ENCODE measurements around the gene GMPS. TPM values are rescaled to one million over a fixed set of nuclear protein-coding genes. Genes with fewer than 3 reads are reported as not detected.
A peak's percentile ranks its signal among the peaks of the same experiment; 100 is the strongest.
"Not testable (repeated sequence)": the region's sequence is repeated elsewhere in the genome, so short reads cannot be mapped to it uniquely, and the experiment has no call there.

Gene GMPS
- polyA plus RNA-seq, 3 donors, result 14.3 to 43.4 (median 27.4) TPM

DNA sequence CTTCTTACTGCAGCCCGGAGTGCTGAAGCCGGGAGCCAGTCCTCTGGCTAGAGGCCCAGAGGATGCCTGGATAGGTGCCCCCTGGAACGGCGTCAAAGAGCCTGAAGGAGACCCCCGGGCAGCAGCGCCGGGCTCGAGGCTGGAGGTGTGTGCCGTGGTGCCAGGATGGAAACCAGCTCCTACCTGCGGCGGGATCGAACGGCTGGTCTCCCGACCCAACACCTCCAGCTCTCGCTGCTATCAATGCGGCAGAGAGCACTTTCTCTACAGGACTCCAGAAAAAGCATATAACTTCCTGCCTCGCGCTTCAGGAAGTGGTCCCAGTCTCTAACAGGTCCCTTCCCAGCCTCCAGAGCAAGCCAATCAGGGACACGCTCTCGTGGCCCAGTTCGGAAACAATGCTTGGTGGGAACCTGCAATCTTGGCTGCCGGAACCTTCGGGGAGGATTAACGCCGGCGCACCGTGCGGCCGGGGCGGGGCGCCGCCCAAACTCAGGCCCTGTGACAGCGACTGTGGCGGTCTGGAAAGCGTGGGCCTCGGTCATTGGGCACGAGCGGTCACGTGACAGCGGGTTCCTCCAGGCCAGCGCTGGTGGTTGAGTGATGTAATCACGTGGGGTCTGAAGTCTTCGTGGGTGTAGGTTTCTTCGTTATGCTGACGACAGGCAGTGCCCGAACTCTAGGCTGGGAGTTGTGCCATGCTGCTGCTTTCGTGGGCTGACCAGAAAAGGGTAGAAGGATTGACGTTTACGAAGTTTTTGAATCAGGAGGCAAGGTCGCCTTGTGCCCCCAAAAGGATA, 16.1 kb upstream of the GMPS start, which contains the start of gene SLC33A1:
SLC33A1 (minus strand) TSS at position 287 of the 800 bp plus-strand sequence. CDS start 430 bp downstream, outside the sequence.
- peak within 1 kb of the TSS; percentile 97 to 98 for H3K27ac ChIP-seq (ENCODE audit: low read depth in 1 of 2, low read length in 2 of 2)
- peak; percentile 100 for DNase-seq
- H3K4me2 ChIP-seq (replicated peaks; ENCODE audit: extremely low read depth, low read length, poor library complexity, severe bottlenecking), result peak within 1 kb of the TSS; percentile 94
- Mint-ChIP-seq H3K4me3 (peak within 1 kb of the TSS; percentile 98 to 99), H3K36me3 (peaks cover under 1 to 12% of the 10 kb centered on the region in 2 donors), H3K9me3 (peaks cover 0 to 4% (median 0%) of the 10 kb centered on the region in 7 donors), H3K27me3 (ENCODE audit: low read depth in 3 of 3) (peaks cover 0 to 2% (median 1%) of the 10 kb centered on the region in 3 donors), H3K27ac (peak within 1 kb of the TSS; percentile 99 to 100 (median 100)), H3K4me1 (peaks cover 41% of the 10 kb centered on the region)
- WGBS (ENCODE audit: insufficient coverage), result 0% methylated on average over 49 of the region's 50 CpGs
- peak within 1 kb of the TSS; percentile 94 for H3K9ac ChIP-seq (ENCODE audit: insufficient read depth, low read length, poor library complexity, severe bottlenecking)
- TF ChIP-seq, protein P1, sequence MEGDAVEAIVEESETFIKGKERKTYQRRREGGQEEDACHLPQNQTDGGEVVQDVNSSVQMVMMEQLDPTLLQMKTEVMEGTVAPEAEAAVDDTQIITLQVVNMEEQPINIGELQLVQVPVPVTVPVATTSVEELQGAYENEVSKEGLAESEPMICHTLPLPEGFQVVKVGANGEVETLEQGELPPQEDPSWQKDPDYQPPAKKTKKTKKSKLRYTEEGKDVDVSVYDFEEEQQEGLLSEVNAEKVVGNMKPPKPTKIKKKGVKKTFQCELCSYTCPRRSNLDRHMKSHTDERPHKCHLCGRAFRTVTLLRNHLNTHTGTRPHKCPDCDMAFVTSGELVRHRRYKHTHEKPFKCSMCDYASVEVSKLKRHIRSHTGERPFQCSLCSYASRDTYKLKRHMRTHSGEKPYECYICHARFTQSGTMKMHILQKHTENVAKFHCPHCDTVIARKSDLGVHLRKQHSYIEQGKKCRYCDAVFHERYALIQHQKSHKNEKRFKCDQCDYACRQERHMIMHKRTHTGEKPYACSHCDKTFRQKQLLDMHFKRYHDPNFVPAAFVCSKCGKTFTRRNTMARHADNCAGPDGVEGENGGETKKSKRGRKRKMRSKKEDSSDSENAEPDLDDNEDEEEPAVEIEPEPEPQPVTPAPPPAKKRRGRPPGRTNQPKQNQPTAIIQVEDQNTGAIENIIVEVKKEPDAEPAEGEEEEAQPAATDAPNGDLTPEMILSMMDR (IDR thresholded peaks at IDR 0.05), result no peak
- H2AFZ ChIP-seq (ENCODE audit: insufficient read depth, low read depth, low read length, poor library complexity, severe bottlenecking), result peak within 1 kb of the TSS; percentile 82
- peak within 1 kb of the TSS; percentile 66 to 94 (median 66) for H3K4me3 ChIP-seq (replicated peaks in 1 of 3; ENCODE audit: low read depth in 2 of 3, low read length in 3 of 3)
- H3K4me1 ChIP-seq (ENCODE audit: control insufficient read depth in 1 of 2, insufficient read depth in 2 of 2, low read length in 2 of 2), result peaks cover 37 to 42% of the 10 kb centered on the region in 2 donors
- intact Hi-C loops (cut with micrococcal nuclease), result loop anchor here in 1 of 2 donors (2.0 kb wide), 1 partner anchor 16 kb away; the partner anchor contains the start of gene GMPS
- no peaks in the 10 kb centered on the region for H3K27me3 ChIP-seq (ENCODE audit: control insufficient read depth in 2 of 2, insufficient read depth in 2 of 2, low read length in 2 of 2)
- H3K79me2 ChIP-seq (ENCODE audit: insufficient read depth, low read length), result peaks cover 45% of the 10 kb centered on the region
- H4K20me1 ChIP-seq (ENCODE audit: insufficient read depth, low read length), result peaks cover 25% of the 10 kb centered on the region
- no peaks in the 10 kb centered on the region for H3K36me3 ChIP-seq (replicated peaks in 1 of 2; ENCODE audit: control insufficient read depth in 1 of 2, insufficient read depth in 2 of 2, low read length in 2 of 2)
- no peaks in the 10 kb centered on the region for H3K9me3 ChIP-seq (replicated peaks in 1 of 2; ENCODE audit: control insufficient read depth in 1 of 2, insufficient read depth in 1 of 2, low read length in 2 of 2)

DNA sequence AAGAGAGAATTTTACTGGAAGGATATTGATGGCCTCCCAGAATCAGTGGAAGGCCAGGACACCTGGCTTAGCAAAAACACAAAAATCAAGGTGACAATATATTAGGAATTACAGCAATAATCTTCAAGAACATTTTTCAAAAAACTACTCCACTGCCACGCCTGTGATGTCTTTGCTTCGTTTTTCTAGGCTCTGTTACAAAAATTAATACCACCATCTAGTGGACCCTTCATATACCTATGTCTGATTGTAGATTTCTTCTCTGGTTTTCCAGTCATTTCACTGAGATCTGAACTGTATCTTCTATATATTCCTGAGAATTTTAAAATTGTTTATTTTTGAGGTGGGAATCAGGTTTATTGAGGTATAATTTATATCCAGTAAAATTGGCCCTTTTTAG, 10.6 kb upstream of the GMPS start:
- no peaks in the 10 kb centered on the region for H3K79me2 ChIP-seq (ENCODE audit: insufficient read depth, low read length)
- H2AFZ ChIP-seq (ENCODE audit: insufficient read depth, low read depth, low read length, poor library complexity, severe bottlenecking), result peak overlapping the region; percentile 6
- no peak overlapping the region for H3K4me2 ChIP-seq (replicated peaks; ENCODE audit: extremely low read depth, low read length, poor library complexity, severe bottlenecking)
- H4K20me1 ChIP-seq (ENCODE audit: insufficient read depth, low read length), result no peaks in the 10 kb centered on the region
- Mint-ChIP-seq H3K36me3 (no peaks in the 10 kb centered on the region), H3K9me3 (peaks cover 0 to 4% (median 0%) of the 10 kb centered on the region in 7 donors), H3K4me3 (no peak overlapping the region), H3K27ac (peak overlapping the region in 1 of 7 donors; percentile 25), H3K27me3 (ENCODE audit: low read depth in 3 of 3) (peaks cover 0 to 2% (median 1%) of the 10 kb centered on the region in 3 donors), H3K4me1 (peaks cover 16% of the 10 kb centered on the region)
- TF ChIP-seq, protein P1 (IDR thresholded peaks at IDR 0.05), result no peak
- intact Hi-C loops (cut with micrococcal nuclease), result loop anchor here in 1 of 2 donors (10.0 kb wide), 1 partner anchor 1535 kb away; the partner anchor contains the start of gene DHX36
- no peak for DNase-seq
- H3K27me3 ChIP-seq (ENCODE audit: control insufficient read depth in 2 of 2, insufficient read depth in 2 of 2, low read length in 2 of 2), result no peaks in the 10 kb centered on the region
- H3K36me3 ChIP-seq (replicated peaks in 1 of 2; ENCODE audit: control insufficient read depth in 1 of 2, insufficient read depth in 2 of 2, low read length in 2 of 2), result no peaks in the 10 kb centered on the region
- 0% methylated on average over 2 of the region's 2 CpGs for WGBS (ENCODE audit: insufficient coverage)
- peaks cover 5 to 6% of the 10 kb centered on the region in 2 donors for H3K4me1 ChIP-seq (ENCODE audit: control insufficient read depth in 1 of 2, insufficient read depth in 2 of 2, low read length in 2 of 2)
- no peak overlapping the region for H3K27ac ChIP-seq (ENCODE audit: low read depth in 1 of 2, low read length in 2 of 2)
- H3K9me3 ChIP-seq (replicated peaks in 1 of 2; ENCODE audit: control insufficient read depth in 1 of 2, insufficient read depth in 1 of 2, low read length in 2 of 2), result no peaks in the 10 kb centered on the region
- no peak overlapping the region for H3K9ac ChIP-seq (ENCODE audit: insufficient read depth, low read length, poor library complexity, severe bottlenecking)
- no peak overlapping the region for H3K4me3 ChIP-seq (replicated peaks in 1 of 3; ENCODE audit: low read depth in 2 of 3, low read length in 3 of 3)

DNA sequence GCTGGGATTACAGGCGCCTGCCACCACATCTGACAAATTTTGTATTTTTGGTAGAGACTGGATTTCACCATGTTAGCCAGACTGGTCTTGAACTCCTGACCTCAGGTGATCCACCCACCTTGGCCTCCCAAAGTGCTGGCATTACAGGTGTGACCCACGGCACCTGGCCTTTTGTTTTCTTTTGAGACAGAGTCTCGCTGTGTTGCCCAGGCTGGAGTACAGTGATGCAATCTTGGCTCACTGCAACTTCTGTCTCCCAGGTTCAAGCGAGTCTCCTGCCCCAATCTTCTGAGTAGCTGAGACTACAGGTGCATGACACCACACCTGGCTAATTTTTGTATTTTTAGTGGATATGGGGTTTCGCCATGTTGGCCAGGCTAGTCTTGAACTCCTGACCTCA, 10.0 kb upstream of the GMPS start:
- not testable (repeated sequence) for H2AFZ ChIP-seq (ENCODE audit: insufficient read depth, low read depth, low read length, poor library complexity, severe bottlenecking); H3K9ac ChIP-seq (ENCODE audit: insufficient read depth, low read length, poor library complexity, severe bottlenecking); H3K36me3 ChIP-seq (replicated peaks in 1 of 2; ENCODE audit: control insufficient read depth in 1 of 2, insufficient read depth in 2 of 2, low read length in 2 of 2); H3K4me1 ChIP-seq (ENCODE audit: control insufficient read depth in 1 of 2, insufficient read depth in 2 of 2, low read length in 2 of 2); H3K27me3 ChIP-seq (ENCODE audit: control insufficient read depth in 2 of 2, insufficient read depth in 2 of 2, low read length in 2 of 2); DNase-seq; H3K9me3 ChIP-seq (replicated peaks in 1 of 2; ENCODE audit: control insufficient read depth in 1 of 2, insufficient read depth in 1 of 2, low read length in 2 of 2); H3K27ac Mint-ChIP-seq; H3K36me3 Mint-ChIP-seq; H3K27ac ChIP-seq (ENCODE audit: low read depth in 1 of 2, low read length in 2 of 2); H3K79me2 ChIP-seq (ENCODE audit: insufficient read depth, low read length); H3K4me2 ChIP-seq (replicated peaks; ENCODE audit: extremely low read depth, low read length, poor library complexity, severe bottlenecking); H4K20me1 ChIP-seq (ENCODE audit: insufficient read depth, low read length); H3K27me3 Mint-ChIP-seq (ENCODE audit: low read depth in 3 of 3); H3K4me3 ChIP-seq (replicated peaks in 1 of 3; ENCODE audit: low read depth in 2 of 3, low read length in 3 of 3); H3K4me3 Mint-ChIP-seq; H3K9me3 Mint-ChIP-seq
- peaks cover 14% of the 10 kb centered on the region for H3K4me1 Mint-ChIP-seq
- WGBS (ENCODE audit: insufficient coverage), result 83% methylated on average over 4 of the region's 5 CpGs
- intact Hi-C loops (cut with micrococcal nuclease), result loop anchor here in 1 of 2 donors (10.0 kb wide), 1 partner anchor 1536 kb away; the partner anchor contains the start of gene DHX36

Data from CD14-positive monocyte (primary cell).